PC-3 (cell line): ENCODE measurements around the gene TNIP1. TPM values are rescaled to one million over a fixed set of nuclear protein-coding genes. Genes with fewer than 3 reads are reported as not detected.

Experiments used
- ATAC-seq: fragments of 200-7000 bp; cut with Tn5 transposase; 2 replicates; pipeline ENCODE4 v1.9.1; 2020; ENCODE audit warnings: mild to moderate bottlenecking, moderate library complexity
- BruUV-seq: library from RNA; stranded (reverse); fragments of 400-500 nt; replicated peaks from 2 replicates; lab custom pipeline; 2021; lab: Mats Ljungman, UMichigan
- CTCF ChIA-PET: fragments of 300-600 bp; sonication (Branson Sonifier 250); formaldehyde crosslinking; loops from one replicate; lab custom pipeline; 2022; ENCODE audit warnings: antibody characterized with exemption; lab: Charles Lee
- POLR2A ChIA-PET: fragments of 300-600 bp; sonication (Branson Sonifier 250); formaldehyde crosslinking; loops from one replicate; lab custom pipeline; 2022; ENCODE audit warnings: antibody characterized with exemption; ENCODE audit not compliant: unreplicated experiment; lab: Charles Lee
- DNase-seq: peaks from one replicate; pipeline ENCODE4 v3.0.0-alpha.2; 2015
- H2AFZ ChIP-seq: fragments of 300-600 bp; sonication (generic); 2 replicates; pipeline ENCODE4 v1.6.0; 2016; ENCODE audit warnings: antibody characterized with exemption, low read length
- H3F3A ChIP-seq: fragments of 300-600 bp; sonication (generic); one replicate; pipeline ENCODE4 v1.6.0; 2017; ENCODE audit warnings: antibody characterized with exemption, low read length, control low read depth, mild to moderate bottlenecking; ENCODE audit not compliant: unreplicated experiment
- H3K27ac ChIP-seq: fragments of 300-600 bp; sonication (generic); 2 replicates; pipeline ENCODE4 v1.5.1; 2016; ENCODE audit warnings: mild to moderate bottlenecking, low read length
- H3K27me3 ChIP-seq: fragments of 300-600 bp; sonication (generic); 2 replicates; pipeline ENCODE4 v1.6.1; 2016; ENCODE audit warnings: low read length, mixed read lengths
- H3K36me3 ChIP-seq: fragments of 300-600 bp; sonication (generic); 2 replicates; pipeline ENCODE4 v1.6.1; 2016; ENCODE audit warnings: low read depth, mixed run types, low read length, mixed read lengths
- H3K4me1 ChIP-seq: fragments of 300-600 bp; sonication (generic); 2 replicates; pipeline ENCODE4 v1.5.1; 2016; ENCODE audit warnings: low read length; ENCODE audit not compliant: insufficient read depth
- H3K4me2 ChIP-seq: fragments of 300-600 bp; sonication (generic); 2 replicates; pipeline ENCODE4 v1.6.0; 2016; ENCODE audit warnings: low read length
- H3K4me3 ChIP-seq: fragments of 300-600 bp; sonication (generic); 2 replicates; pipeline ENCODE4 v1.5.1; 2016; ENCODE audit warnings: mild to moderate bottlenecking, low read length, mixed read lengths
- H3K79me2 ChIP-seq: fragments of 300-600 bp; sonication (generic); 2 replicates; pipeline ENCODE4 v1.6.1; 2017; ENCODE audit warnings: low read length, mixed read lengths
- H3K9ac ChIP-seq: fragments of 300-600 bp; sonication (generic); 2 replicates; pipeline ENCODE4 v1.6.0; 2016; ENCODE audit warnings: mild to moderate bottlenecking, low read length
- H3K9me2 ChIP-seq: fragments of 300-600 bp; sonication (generic); replicated peaks from 2 replicates; pipeline ENCODE4 v1.6.1; 2016; ENCODE audit warnings: mixed run types, low read length, mixed read lengths
- H3K9me3 ChIP-seq: fragments of 300-600 bp; sonication (generic); 2 replicates; pipeline ENCODE4 v1.6.1; 2016; ENCODE audit warnings: low read length, mixed read lengths
- H4K20me1 ChIP-seq: fragments of 300-600 bp; sonication (generic); 2 replicates; pipeline ENCODE4 v1.6.1; 2016; ENCODE audit warnings: low read length, mixed read lengths
- CTCF ChIP-seq: fragments of 300-600 bp; sonication (generic); conservative IDR thresholded peaks from 2 replicates; pipeline ENCODE4 v1.5.1; 2017; ENCODE audit warnings: antibody characterized with exemption, low read depth, mild to moderate bottlenecking, low read length
- EZH2 ChIP-seq: fragments of 300-600 bp; sonication (generic); IDR thresholded peaks from one replicate; pipeline ENCODE4 v1.6.1; 2017; ENCODE audit warnings: antibody characterized with exemption, mild to moderate bottlenecking, low read length; ENCODE audit not compliant: unreplicated experiment
- EZH2phosphoT487 ChIP-seq: fragments of 300-600 bp; sonication (generic); IDR thresholded peaks from 2 replicates; pipeline ENCODE4 v1.6.1; 2018; ENCODE audit warnings: mild to moderate bottlenecking, antibody characterized with exemption, low read length, borderline replicate concordance
- intact Hi-C: fragments of 100-400 bp; cut with micrococcal nuclease; formaldehyde crosslinking; loops from 2 replicates; pipeline ENCODE4 v1.9.0; 2023
- total RNA-seq: library from RNA; depleted of rRNA; stranded (reverse); fragments of >200 nt; gene quantifications from 2 replicates; pipeline ENCODE4 v1.2.3, GENCODE V29; 2014

TNIP1 gene
- total RNA-seq, 1 experiment from 2014 or later: 90.0 TPM

GRCh38 chr5:151125421-151125820 lies 44.6 kb upstream of the TNIP1 start:
- no peak overlapping the region for H3K4me3 ChIP-seq
- H3K4me2 ChIP-seq: no peak overlapping the region
- H2AFZ ChIP-seq: no peak overlapping the region
- DNase-seq (no peak), ATAC-seq (no peak)
- no peak overlapping the region for H3K9ac ChIP-seq
- no peak for TF ChIP-seq CTCF
- no peak for TF ChIP-seq EZH2phosphoT487
- ChIA-PET CTCF (interaction anchor here (0.6 to 1.9 kb wide), 5 partner anchors 39 to 127 kb away, joined by 3 to 25 read pairs (median 7); partner anchors contain the start of gene GM2A), POLR2A (no interaction called here)
- H3K27ac ChIP-seq: no peak overlapping the region
- H3K36me3 ChIP-seq: peaks cover 16% of the 10 kb centered on the region
- no TSS peak for BruUV-seq
- H4K20me1 ChIP-seq: no peaks in the 10 kb centered on the region
- no peaks in the 10 kb centered on the region for H3K79me2 ChIP-seq
- no peaks in the 10 kb centered on the region for H3K9me3 ChIP-seq
- no peaks in the 10 kb centered on the region for H3K9me2 ChIP-seq
- H3K4me1 ChIP-seq: no peaks in the 10 kb centered on the region
- intact Hi-C loops: no loop called here
- no peaks in the 10 kb centered on the region for H3F3A ChIP-seq
- H3K27me3 ChIP-seq: no peaks in the 10 kb centered on the region

GRCh38 chr5:151123897-151124751 lies 43.3 kb upstream of the TNIP1 start:
- no peak overlapping the region for H3K27ac ChIP-seq
- DNase-seq: peak; percentile 53

More at GRCh38 chr5:151123897-151124751, 43.3 kb upstream of the TNIP1 start:
- ChIA-PET POLR2A (no interaction called here), CTCF (no interaction called here)
- ATAC-seq: peak; percentile 45; the same call in 1 of the 2 replicates
- H4K20me1 ChIP-seq: no peaks in the 10 kb centered on the region
- H3K9me3 ChIP-seq: no peaks in the 10 kb centered on the region
- no peak overlapping the region for H3K4me2 ChIP-seq
- H3F3A ChIP-seq: no peaks in the 10 kb centered on the region
- no peak for TF ChIP-seq CTCF
- TF ChIP-seq EZH2: no peak
- no peak for TF ChIP-seq EZH2phosphoT487
- no peak overlapping the region for H3K9ac ChIP-seq
- H2AFZ ChIP-seq: no peak overlapping the region
- H3K4me1 ChIP-seq: no peaks in the 10 kb centered on the region
- no peak overlapping the region for H3K4me3 ChIP-seq
- no TSS peak for BruUV-seq
- intact Hi-C loops: no loop called here
- H3K9me2 ChIP-seq: no peaks in the 10 kb centered on the region
- H3K36me3 ChIP-seq: peaks cover 20% of the 10 kb centered on the region
- H3K79me2 ChIP-seq: no peaks in the 10 kb centered on the region
- no peaks in the 10 kb centered on the region for H3K27me3 ChIP-seq
